IPS-20b (cell line): ENCODE data around the gene PNMA8A.
A peak's percentile ranks its signal among the peaks of the same experiment; 100 is the strongest.

Experiments used
- H3K27ac ChIP-seq: one replicate; pipeline ENCODE4 v1.5.1; 2013; ENCODE audit warnings: low read length
- H3K27me3 ChIP-seq: 2 replicates; pipeline ENCODE4 v1.6.1; 2013; ENCODE audit warnings: mild to moderate bottlenecking, low read length, inconsistent platforms; ENCODE audit not compliant: insufficient read depth
- H3K36me3 ChIP-seq: 2 replicates; pipeline ENCODE4 v1.6.1; 2013; ENCODE audit warnings: low read depth, mild to moderate bottlenecking, inconsistent platforms, low read length, moderate library complexity; ENCODE audit not compliant: insufficient read depth
- H3K4me1 ChIP-seq: 2 replicates; pipeline ENCODE4 v1.6.1; 2013; ENCODE audit warnings: mild to moderate bottlenecking, control low read depth, inconsistent platforms, low read length, moderate library complexity; ENCODE audit not compliant: insufficient read depth
- H3K4me3 ChIP-seq: 2 replicates; pipeline ENCODE4 v1.5.1; 2013; ENCODE audit warnings: mild to moderate bottlenecking, low read length, inconsistent platforms
- H3K9ac ChIP-seq: 2 replicates; pipeline ENCODE4 v1.6.1; 2013; ENCODE audit warnings: low read depth, mild to moderate bottlenecking, inconsistent platforms, low read length, moderate library complexity
- H3K9me3 ChIP-seq: 2 replicates; pipeline ENCODE4 v1.6.1; 2013; ENCODE audit warnings: mild to moderate bottlenecking, low read depth, low read length, inconsistent platforms; ENCODE audit not compliant: insufficient read depth

PNMA8A gene, protein sequence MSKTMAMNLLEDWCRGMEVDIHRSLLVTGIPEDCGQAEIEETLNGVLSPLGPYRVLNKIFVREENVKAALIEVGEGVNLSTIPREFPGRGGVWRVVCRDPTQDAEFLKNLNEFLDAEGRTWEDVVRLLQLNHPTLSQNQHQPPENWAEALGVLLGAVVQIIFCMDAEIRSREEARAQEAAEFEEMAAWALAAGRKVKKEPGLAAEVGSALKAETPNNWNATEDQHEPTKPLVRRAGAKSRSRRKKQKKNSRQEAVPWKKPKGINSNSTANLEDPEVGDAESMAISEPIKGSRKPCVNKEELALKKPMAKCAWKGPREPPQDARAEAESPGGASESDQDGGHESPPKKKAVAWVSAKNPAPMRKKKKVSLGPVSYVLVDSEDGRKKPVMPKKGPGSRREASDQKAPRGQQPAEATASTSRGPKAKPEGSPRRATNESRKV

DNA sequence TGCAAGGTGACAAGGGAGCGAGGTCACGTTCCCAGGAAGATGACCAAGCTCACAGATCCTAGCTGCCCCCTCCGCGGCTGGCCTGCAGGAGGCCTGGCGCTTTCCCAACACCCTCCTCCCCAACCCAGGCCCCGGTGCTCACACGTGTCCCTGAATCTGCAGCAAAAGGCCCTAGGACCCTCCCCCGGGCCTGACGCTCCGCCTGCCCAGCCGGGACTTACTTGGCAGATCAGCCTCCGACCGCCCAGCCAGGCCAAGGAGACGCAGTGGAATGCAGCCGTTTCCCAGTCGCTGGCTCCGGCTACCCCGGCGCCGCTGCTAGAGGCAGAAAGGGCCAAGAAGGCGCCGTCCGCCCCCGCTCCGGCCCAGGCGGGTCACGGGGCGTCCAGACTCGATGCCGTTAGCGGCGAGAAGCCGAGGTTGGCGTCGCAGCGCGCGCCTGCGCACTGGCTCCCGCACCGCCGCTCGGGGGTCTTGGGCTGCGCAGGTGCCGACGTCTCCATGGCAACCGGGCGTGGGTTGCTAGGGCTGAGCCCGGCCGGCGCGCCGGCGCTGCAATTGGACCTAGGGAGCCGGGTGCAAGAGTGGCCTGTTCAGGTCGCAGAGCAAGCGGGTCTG lies at the start of gene PNMA8A:
Gene PNMA8A, minus strand, starts transcription at position 448 of the 618 bp plus-strand sequence. CDS start 528 bp downstream, outside the sequence.
- Histone ChIP-seq H3K4me3 (peak within 1 kb of the TSS; percentile 93), H3K27me3 (peaks cover 6% of the 10 kb centered on the region; the same call in 1 of the 2 replicates), H3K9ac (peak within 1 kb of the TSS; percentile 87; the same call in 1 of the 2 replicates), H3K27ac (peak within 1 kb of the TSS; percentile 22), H3K4me1 (no peaks in the 10 kb centered on the region; the same call in 1 of the 2 replicates), H3K9me3 (no peaks in the 10 kb centered on the region), H3K36me3 (peaks cover 31% of the 10 kb centered on the region)

DNA sequence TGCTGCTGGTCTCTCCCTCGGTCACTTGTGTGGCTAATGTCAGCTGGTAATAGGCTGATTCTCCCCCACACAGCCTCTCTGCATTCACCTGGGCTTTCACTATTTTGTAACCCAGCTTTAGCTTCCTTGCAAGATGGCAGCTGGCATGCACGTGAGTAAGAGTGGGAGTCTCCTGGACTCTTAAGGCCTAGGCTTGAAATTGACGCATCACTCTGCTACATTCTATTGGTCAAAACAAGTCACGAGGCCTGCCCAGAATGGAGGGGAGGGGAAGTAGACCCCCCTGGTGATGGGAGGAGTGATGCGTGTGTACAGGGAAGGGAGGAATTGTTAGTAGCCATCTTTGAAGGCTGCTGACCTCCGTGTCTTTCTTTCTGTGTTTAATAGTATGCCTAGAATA lies 49.3 kb upstream of the PNMA8A start:
- no peaks in the 10 kb centered on the region for H3K36me3 ChIP-seq
- no peaks in the 10 kb centered on the region; the same call in 1 of the 2 replicates for H3K4me1 ChIP-seq
- H3K4me3 ChIP-seq, result no peak overlapping the region
- H3K9ac ChIP-seq, result no peak overlapping the region
- H3K27ac ChIP-seq, result no peak overlapping the region
- no peaks in the 10 kb centered on the region for H3K27me3 ChIP-seq
- no peaks in the 10 kb centered on the region for H3K9me3 ChIP-seq

DNA sequence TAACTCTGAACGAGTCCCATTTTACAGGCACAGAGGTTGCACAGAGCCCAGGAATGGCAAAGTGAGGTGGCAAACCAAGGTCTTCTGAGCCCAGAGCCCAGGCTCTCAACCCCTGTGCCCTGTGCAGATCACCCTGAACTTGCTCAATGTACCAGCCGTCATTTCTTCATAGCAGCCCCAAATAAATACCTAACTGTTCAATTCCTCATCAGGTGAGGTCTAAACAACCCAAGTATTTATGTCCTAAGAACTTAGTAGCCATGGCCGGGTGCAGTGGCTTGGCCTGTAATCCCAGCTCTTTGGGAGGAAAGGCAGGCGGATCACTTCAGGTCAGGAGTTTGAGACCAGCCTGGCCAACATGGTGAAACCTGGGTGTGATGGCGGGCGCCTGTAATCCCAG lies 46.1 kb upstream of the PNMA8A start:
- Histone ChIP-seq H3K36me3 (no peaks in the 10 kb centered on the region), H3K4me1 (no peaks in the 10 kb centered on the region; the same call in 1 of the 2 replicates), H3K27me3 (no peaks in the 10 kb centered on the region), H3K27ac (no peak overlapping the region), H3K4me3 (no peak overlapping the region), H3K9ac (no peak overlapping the region), H3K9me3 (no peaks in the 10 kb centered on the region)

DNA sequence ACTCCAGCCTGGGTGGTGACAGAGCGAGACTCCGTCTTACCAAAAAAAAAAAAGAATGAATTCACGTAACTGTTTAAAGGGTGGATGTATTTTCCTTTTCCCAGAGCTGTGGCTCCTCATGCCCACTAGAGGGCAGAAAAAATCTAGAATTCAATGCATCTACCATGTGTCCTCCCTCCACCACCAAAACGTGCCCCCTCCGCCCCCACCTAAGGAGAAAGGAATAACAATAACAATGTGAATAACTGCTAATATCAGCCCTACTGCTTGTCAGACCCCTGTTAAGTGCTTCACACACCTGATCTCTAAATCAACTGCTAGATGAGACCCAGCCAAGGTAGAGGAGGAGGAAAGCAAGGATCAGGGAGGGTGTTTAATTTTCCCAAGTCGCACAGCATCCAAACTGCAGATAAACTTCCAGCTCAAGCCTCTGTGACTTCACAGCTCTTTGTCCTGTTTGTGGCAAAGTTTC lies 44.6 kb upstream of the PNMA8A start:
- H3K27me3 ChIP-seq, result no peaks in the 10 kb centered on the region
- H3K36me3 ChIP-seq, result no peaks in the 10 kb centered on the region
- no peaks in the 10 kb centered on the region; the same call in 1 of the 2 replicates for H3K4me1 ChIP-seq
- H3K27ac ChIP-seq, result no peak overlapping the region
- no peak overlapping the region for H3K9ac ChIP-seq
- H3K9me3 ChIP-seq, result no peaks in the 10 kb centered on the region
- H3K4me3 ChIP-seq, result no peak overlapping the region

DNA sequence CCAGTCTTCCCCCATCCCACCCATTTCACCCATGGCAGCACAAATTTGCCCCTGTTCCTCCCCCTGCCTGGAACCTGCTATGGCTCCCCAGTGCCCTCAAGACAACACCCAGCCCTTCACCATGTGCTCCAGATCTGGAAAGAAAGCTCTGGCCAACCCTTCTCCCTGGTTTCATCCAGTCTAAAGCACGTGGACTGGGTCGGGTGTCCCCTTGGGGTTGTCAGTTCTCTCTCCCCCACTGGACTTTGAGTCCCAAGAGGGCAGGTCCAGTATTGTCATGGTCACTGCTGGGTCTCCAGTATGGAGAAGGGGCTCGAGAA lies 43.9 kb upstream of the PNMA8A start:
- Histone ChIP-seq H3K27ac (no peak overlapping the region), H3K9me3 (no peaks in the 10 kb centered on the region)

DNA sequence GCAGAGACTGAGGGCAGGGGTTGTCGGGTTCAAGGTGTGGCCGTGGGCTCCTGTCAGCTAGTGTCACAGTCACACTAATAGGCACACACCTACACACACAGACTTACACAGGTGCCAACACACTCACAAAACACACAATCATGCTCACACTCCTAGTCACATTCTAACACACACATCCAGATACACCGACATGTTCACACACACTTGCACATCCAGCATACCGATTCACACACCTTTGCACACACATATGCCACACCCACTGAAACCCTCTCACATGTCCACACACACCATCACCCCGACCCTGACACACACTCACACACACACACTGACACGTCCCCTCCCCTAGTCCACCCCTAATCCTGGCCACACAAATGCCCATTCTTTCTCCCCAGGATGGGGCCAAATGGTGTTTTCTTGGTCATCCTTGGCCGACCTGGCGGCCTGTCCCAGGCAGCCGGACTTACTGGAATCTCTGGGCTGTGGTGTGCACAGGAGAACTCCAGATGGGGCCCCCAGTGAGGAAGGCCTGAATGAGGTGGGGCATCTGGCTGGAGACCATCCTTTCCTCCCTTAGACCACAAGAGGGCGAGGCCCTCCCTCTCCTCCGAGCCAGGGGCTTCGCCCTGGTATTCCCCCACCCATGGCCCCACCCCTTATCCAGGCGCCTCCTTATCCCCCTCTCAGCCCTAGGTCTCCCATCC lies 43.4 kb upstream of the PNMA8A start:
- Histone ChIP-seq H3K36me3 (no peaks in the 10 kb centered on the region), H3K4me3 (no peak overlapping the region), H3K4me1 (no peaks in the 10 kb centered on the region), H3K27ac (no peak overlapping the region), H3K9me3 (no peaks in the 10 kb centered on the region), H3K9ac (no peak overlapping the region), H3K27me3 (no peaks in the 10 kb centered on the region)

More for the DNA sequence above, 43.9 kb upstream of the PNMA8A start:
- Histone ChIP-seq H3K27me3 (no peaks in the 10 kb centered on the region), H3K4me3 (no peak overlapping the region), H3K36me3 (no peaks in the 10 kb centered on the region), H3K4me1 (no peaks in the 10 kb centered on the region; the same call in 1 of the 2 replicates), H3K9ac (no peak overlapping the region)

DNA sequence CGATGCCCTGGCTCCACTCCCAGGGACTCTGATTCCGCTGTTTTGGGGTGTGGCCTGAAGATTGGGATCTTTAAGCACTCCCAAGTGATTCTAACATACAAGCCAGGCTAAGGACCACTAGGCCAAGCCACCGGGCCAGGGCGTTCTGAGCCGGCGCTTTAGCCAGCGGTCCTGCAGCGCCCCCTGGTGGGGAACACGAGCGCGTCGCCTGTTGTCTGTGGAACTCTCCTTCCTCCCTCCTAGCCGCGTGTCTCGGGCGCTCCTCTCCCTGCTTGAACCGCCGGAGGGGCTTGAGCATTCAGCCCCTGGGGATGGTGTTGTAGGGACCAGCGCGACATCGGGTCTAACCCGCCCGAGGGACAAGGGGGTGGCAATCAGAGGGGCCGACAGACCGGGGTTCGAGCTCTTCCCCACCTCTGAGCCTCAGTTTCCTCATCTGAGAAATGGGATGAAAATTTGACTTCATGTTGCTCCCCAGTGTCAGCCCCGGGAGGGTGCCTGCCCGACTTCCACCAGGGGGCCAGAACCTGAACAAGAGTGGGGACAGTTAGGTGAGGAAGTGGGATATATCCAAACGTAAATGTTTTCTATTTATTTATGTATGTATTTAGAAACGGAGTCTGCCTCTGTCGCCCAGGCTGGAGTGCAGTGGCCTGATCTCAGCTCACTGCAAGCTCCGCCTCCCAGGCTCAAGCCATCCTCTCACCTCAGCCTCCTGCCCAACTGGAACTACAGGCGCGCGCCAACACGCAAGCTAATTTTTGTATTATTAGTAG lies 42.3 kb upstream of the PNMA8A start:
- no peaks in the 10 kb centered on the region for H3K4me1 ChIP-seq
- H3K4me3 ChIP-seq, result no peak overlapping the region
- H3K36me3 ChIP-seq, result no peaks in the 10 kb centered on the region
- H3K9ac ChIP-seq, result no peak overlapping the region
- H3K27me3 ChIP-seq, result no peaks in the 10 kb centered on the region
- no peak overlapping the region for H3K27ac ChIP-seq
- H3K9me3 ChIP-seq, result no peaks in the 10 kb centered on the region

DNA sequence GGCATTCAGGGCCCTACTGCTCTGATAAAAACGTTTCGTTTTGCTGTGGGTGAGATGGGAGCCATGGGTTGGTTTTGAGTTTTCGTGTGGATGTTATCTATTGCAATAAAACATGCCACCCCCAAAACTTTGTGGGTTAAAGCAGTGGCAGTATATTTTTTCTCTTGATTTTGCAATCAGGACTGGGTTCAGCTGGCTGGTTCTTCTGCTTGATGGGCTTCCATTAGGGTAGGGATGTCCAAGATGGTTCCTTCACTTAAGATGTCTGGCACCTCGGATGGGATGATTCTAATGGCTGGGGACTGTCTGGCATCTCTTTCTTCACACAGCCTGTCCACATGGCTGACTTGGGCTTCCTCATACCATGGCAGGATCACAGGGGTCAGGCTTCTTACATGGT lies 39.9 kb upstream of the PNMA8A start:
- no peak overlapping the region for H3K9ac ChIP-seq
- H3K9me3 ChIP-seq, result no peaks in the 10 kb centered on the region
- H3K36me3 ChIP-seq, result no peaks in the 10 kb centered on the region
- no peak overlapping the region for H3K27ac ChIP-seq
- H3K27me3 ChIP-seq, result no peaks in the 10 kb centered on the region
- H3K4me3 ChIP-seq, result no peak overlapping the region
- H3K4me1 ChIP-seq, result no peaks in the 10 kb centered on the region

DNA sequence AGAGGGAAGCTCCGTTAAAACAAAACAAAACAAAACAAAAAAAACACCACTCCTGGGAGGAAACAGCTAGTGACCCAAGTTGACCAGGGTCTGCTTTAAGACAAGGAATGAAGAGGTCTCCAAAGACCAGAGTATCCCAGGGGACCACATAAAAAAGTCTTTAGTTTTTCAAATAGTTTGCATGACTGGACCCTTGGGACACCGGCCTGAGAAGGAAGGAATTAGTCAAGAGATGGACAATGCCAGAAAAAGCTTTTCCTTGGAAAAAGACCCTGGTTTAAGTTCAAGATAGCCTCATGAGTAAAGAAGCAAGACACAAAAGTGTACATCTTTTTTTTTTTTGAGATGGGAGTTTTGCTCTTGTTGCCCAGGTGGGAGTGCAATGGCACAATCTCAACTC lies 36.8 kb upstream of the PNMA8A start:
- H3K27ac ChIP-seq, result no peak overlapping the region
- no peaks in the 10 kb centered on the region for H3K36me3 ChIP-seq
- no peak overlapping the region for H3K4me3 ChIP-seq
- no peaks in the 10 kb centered on the region for H3K4me1 ChIP-seq
- H3K9me3 ChIP-seq, result no peaks in the 10 kb centered on the region
- H3K9ac ChIP-seq, result no peak overlapping the region
- no peaks in the 10 kb centered on the region for H3K27me3 ChIP-seq

DNA sequence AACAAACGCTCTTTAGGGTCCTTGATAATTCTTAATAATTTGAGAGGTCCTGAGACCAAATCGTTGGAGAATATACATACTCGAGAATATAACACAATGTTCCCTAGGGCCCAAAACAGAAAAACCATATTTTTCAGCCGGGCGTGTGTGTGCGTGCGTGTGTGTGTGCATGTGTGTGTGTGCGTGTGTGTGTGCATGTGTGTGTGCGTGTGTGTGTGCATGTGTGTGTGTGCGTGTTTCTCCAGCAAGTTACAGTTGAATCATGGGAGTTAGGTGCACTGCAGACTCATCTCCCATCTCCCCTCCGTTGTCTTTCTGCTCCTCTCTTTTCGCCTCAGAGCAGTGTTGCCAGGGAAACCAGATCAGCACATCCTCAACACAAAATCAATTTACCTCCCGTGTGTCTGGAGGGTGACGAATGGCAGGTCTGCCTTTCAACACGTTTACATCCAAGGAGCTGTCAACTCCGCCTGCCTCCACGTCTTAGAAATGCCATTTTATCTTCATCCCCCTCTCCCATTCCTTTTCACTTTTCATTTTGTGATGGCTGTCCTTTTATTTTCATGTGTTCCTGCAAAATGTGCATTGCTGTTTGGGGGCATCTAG lies 32.6 kb upstream of the PNMA8A start:
- no peaks in the 10 kb centered on the region for H3K36me3 ChIP-seq
- no peaks in the 10 kb centered on the region for H3K27me3 ChIP-seq
- no peak overlapping the region for H3K27ac ChIP-seq
- no peaks in the 10 kb centered on the region for H3K4me1 ChIP-seq
- H3K9me3 ChIP-seq, result no peaks in the 10 kb centered on the region
- no peak overlapping the region for H3K9ac ChIP-seq
- no peak overlapping the region for H3K4me3 ChIP-seq

DNA sequence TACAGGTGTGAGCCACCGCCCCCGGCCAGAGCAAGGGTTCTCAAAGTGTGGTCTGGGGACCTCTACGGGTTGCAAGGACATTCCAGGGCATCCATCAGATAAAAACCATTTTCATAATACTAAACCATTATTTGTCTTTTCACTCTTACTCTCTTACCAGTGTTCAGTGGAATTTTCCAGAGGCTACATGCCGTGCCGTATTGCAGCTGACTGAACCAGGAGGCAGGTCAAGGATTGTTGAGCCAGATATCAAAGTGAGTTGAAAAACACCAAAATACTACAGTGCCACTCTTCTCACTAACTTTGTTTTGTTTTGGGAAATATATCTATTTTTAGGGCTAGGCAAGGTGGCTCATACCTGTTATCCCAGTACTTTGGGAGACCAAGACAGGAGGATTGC lies 31.5 kb upstream of the PNMA8A start:
- Histone ChIP-seq H3K36me3 (no peaks in the 10 kb centered on the region), H3K9me3 (no peaks in the 10 kb centered on the region), H3K4me3 (no peak overlapping the region), H3K27me3 (no peaks in the 10 kb centered on the region), H3K4me1 (no peaks in the 10 kb centered on the region), H3K9ac (no peak overlapping the region), H3K27ac (no peak overlapping the region)
